BLaER1 (cell line): ENCODE measurements around the gene PHF23.

Experiments
- H3K27ac ChIP-seq: shearing (Covaris generic); formaldehyde crosslinking; 2 replicates; pipeline ENCODE4 v1.8.1; 2022
- H3K27me3 ChIP-seq: shearing (Covaris generic); formaldehyde crosslinking; 2 replicates; pipeline ENCODE4 v1.8.1; 2022
- H3K36me3 ChIP-seq: shearing (Covaris generic); formaldehyde crosslinking; 2 replicates; pipeline ENCODE4 v1.8.1; 2022
- H3K4me1 ChIP-seq: shearing (Covaris generic); formaldehyde crosslinking; 2 replicates; pipeline ENCODE4 v1.8.1; 2022
- H3K4me2 ChIP-seq: shearing (Covaris generic); formaldehyde crosslinking; 2 replicates; pipeline ENCODE4 v1.8.1; 2022
- H3K4me3 ChIP-seq: shearing (Covaris generic); formaldehyde crosslinking; 2 replicates; pipeline ENCODE4 v1.8.1; 2022
- H3K9ac ChIP-seq: shearing (Covaris generic); formaldehyde crosslinking; 2 replicates; pipeline ENCODE4 v1.8.1; 2022
- H3K9me3 ChIP-seq: shearing (Covaris generic); formaldehyde crosslinking; 2 replicates; pipeline ENCODE4 v1.8.1; 2022
- H4K20me1 ChIP-seq: shearing (Covaris generic); formaldehyde crosslinking; 2 replicates; pipeline ENCODE4 v1.8.1; 2022
- Cebpa-rat ChIP-seq: shearing (Covaris generic); IDR thresholded peaks from 2 replicates; pipeline ENCODE4 v1.8.1; 2022

PHF23 gene

GRCh38 chr17:7207120-7208001 lies 31.9 kb downstream of the PHF23 start:
- Histone ChIP-seq H3K9me3 (no peaks in the 10 kb centered on the region), H3K9ac (no peak overlapping the region), H3K4me1 (peaks cover 56% of the 10 kb centered on the region), H3K36me3 (peaks cover 43% of the 10 kb centered on the region), H3K4me2 (no peak overlapping the region), H3K27ac (0 out of 2 replicates have a peak overlapping the region, but pooled peaks have one; percentile 18), H3K4me3 (no peak overlapping the region), H3K27me3 (no peaks in the 10 kb centered on the region), H4K20me1 (peaks cover 65% of the 10 kb centered on the region; the same call in 1 of the 2 replicates)
- TF ChIP-seq Cebpa-rat: no peak

- Histone ChIP-seq H3K9ac (peak overlapping the region; percentile 59; the same call in 1 of the 2 replicates), H3K9me3 (no peaks in the 10 kb centered on the region), H4K20me1 (peaks cover 59% of the 10 kb centered on the region; the same call in 1 of the 2 replicates), H3K4me1 (peaks cover 50% of the 10 kb centered on the region), H3K4me3 (peak overlapping the region; percentile 64), H3K36me3 (peaks cover 60% of the 10 kb centered on the region), H3K4me2 (peak overlapping the region; percentile 80), H3K27ac (no peak overlapping the region), H3K27me3 (no peaks in the 10 kb centered on the region)
- TF ChIP-seq Cebpa-rat: no peak
Observed at GRCh38 chr17:7205561-7205960, 33.7 kb downstream of the PHF23 start.

- Histone ChIP-seq H3K27me3 (no peaks in the 10 kb centered on the region), H3K4me2 (peak overlapping the region; percentile 80), H3K4me1 (peaks cover 50% of the 10 kb centered on the region), H3K27ac (0 out of 2 replicates have a peak overlapping the region, but pooled peaks have one; percentile 40), H3K9me3 (no peaks in the 10 kb centered on the region), H3K36me3 (peaks cover 59% of the 10 kb centered on the region), H3K9ac (peak overlapping the region; percentile 59; the same call in 1 of the 2 replicates), H4K20me1 (peaks cover 53% of the 10 kb centered on the region; the same call in 1 of the 2 replicates), H3K4me3 (peak overlapping the region; percentile 64)
- no peak for TF ChIP-seq Cebpa-rat
Observed at GRCh38 chr17:7204828-7205461, 34.3 kb downstream of the PHF23 start.

- Histone ChIP-seq H3K27ac (no peak overlapping the region), H3K4me3 (peak overlapping the region; percentile 64)
Observed at GRCh38 chr17:7204336-7204735, 34.9 kb downstream of the PHF23 start.

GRCh38 chr17:7203391-7203790 lies 35.9 kb downstream of the PHF23 start:
- no peak for TF ChIP-seq Cebpa-rat

More at GRCh38 chr17:7204336-7204735, 34.9 kb downstream of the PHF23 start:
- Histone ChIP-seq H3K4me1 (peaks cover 48% of the 10 kb centered on the region), H3K9me3 (no peaks in the 10 kb centered on the region), H3K27me3 (no peaks in the 10 kb centered on the region), H3K4me2 (peak overlapping the region; percentile 80), H4K20me1 (peaks cover 47% of the 10 kb centered on the region; the same call in 1 of the 2 replicates), H3K9ac (no peak overlapping the region), H3K36me3 (peaks cover 62% of the 10 kb centered on the region)
- no peak for TF ChIP-seq Cebpa-rat

GRCh38 chr17:7196651-7197401 lies 42.4 kb downstream of the PHF23 start:
- no peaks in the 10 kb centered on the region for H3K9me3 ChIP-seq
- peaks cover 99% of the 10 kb centered on the region for H3K36me3 ChIP-seq
- no peak overlapping the region for H3K4me2 ChIP-seq
- peaks cover 12% of the 10 kb centered on the region; the same call in 1 of the 2 replicates for H3K4me1 ChIP-seq
- H3K27ac ChIP-seq: no peak overlapping the region
- H3K4me3 ChIP-seq: no peak overlapping the region
- no peaks in the 10 kb centered on the region for H3K27me3 ChIP-seq
- H3K9ac ChIP-seq: no peak overlapping the region
- H4K20me1 ChIP-seq: no peaks in the 10 kb centered on the region
- no peak for TF ChIP-seq Cebpa-rat

More at GRCh38 chr17:7203391-7203790, 35.9 kb downstream of the PHF23 start:
- Histone ChIP-seq H3K27me3 (no peaks in the 10 kb centered on the region), H3K36me3 (peaks cover 63% of the 10 kb centered on the region), H4K20me1 (peaks cover 38% of the 10 kb centered on the region; the same call in 1 of the 2 replicates), H3K4me2 (no peak overlapping the region), H3K4me3 (no peak overlapping the region), H3K9ac (no peak overlapping the region), H3K9me3 (no peaks in the 10 kb centered on the region), H3K4me1 (peaks cover 38% of the 10 kb centered on the region), H3K27ac (no peak overlapping the region)

GRCh38 chr17:7195971-7196370 lies 43.3 kb downstream of the PHF23 start:
- Histone ChIP-seq H3K27ac (no peak overlapping the region), H3K36me3 (peaks cover 99% of the 10 kb centered on the region), H3K9ac (no peak overlapping the region), H3K27me3 (no peaks in the 10 kb centered on the region), H3K4me2 (no peak overlapping the region), H4K20me1 (no peaks in the 10 kb centered on the region), H3K4me1 (peaks cover 12% of the 10 kb centered on the region; the same call in 1 of the 2 replicates), H3K4me3 (no peak overlapping the region), H3K9me3 (no peaks in the 10 kb centered on the region)
- no peak for TF ChIP-seq Cebpa-rat

GRCh38 chr17:7192271-7192937 lies 46.9 kb downstream of the PHF23 start:
- Histone ChIP-seq H3K9me3 (no peaks in the 10 kb centered on the region), H4K20me1 (no peaks in the 10 kb centered on the region), H3K4me3 (no peak overlapping the region), H3K27me3 (no peaks in the 10 kb centered on the region), H3K9ac (no peak overlapping the region), H3K4me2 (no peak overlapping the region), H3K4me1 (peaks cover 12% of the 10 kb centered on the region; the same call in 1 of the 2 replicates), H3K27ac (no peak overlapping the region), H3K36me3 (peaks cover 90% of the 10 kb centered on the region)
- no peak for TF ChIP-seq Cebpa-rat
